IMR-90 (cell line): Measurements from ENCODE around the gene NEUROD6.

Experiments
- MXI1 ChIP-seq: IDR thresholded peaks from 2 replicates; pipeline ENCODE4 v1.6.1; 2012; ENCODE audit warnings: low read depth, mild to moderate bottlenecking, low read length, moderate library complexity, borderline replicate concordance
- POLR2A ChIP-seq: IDR thresholded peaks from 2 replicates; pipeline ENCODE4 v1.6.1; 2012; ENCODE audit warnings: mild to moderate bottlenecking, low read depth, low read length
- RAD21 ChIP-seq: IDR thresholded peaks from 2 replicates; pipeline ENCODE4 v1.6.1; 2012; ENCODE audit warnings: low read length, improper control_type of control experiment
- RFX5 ChIP-seq: IDR thresholded peaks from 2 replicates; pipeline ENCODE4 v1.8.0; 2012; ENCODE audit warnings: low read depth, mild to moderate bottlenecking, low read length, moderate library complexity
- USF2 ChIP-seq: fragments of 150-350 bp; IDR thresholded peaks from 2 replicates; pipeline ENCODE4 v1.6.1; 2017; ENCODE audit warnings: mild to moderate bottlenecking, antibody characterized with exemption, low read length, low read depth
- TF ChIP-seq, protein P1 (sequence below): conservative IDR thresholded peaks from 2 replicates; pipeline ENCODE4 v1.5.1; 2012; ENCODE audit warnings: mild to moderate bottlenecking, low read depth, low read length, improper control_type of control experiment

DNA sequence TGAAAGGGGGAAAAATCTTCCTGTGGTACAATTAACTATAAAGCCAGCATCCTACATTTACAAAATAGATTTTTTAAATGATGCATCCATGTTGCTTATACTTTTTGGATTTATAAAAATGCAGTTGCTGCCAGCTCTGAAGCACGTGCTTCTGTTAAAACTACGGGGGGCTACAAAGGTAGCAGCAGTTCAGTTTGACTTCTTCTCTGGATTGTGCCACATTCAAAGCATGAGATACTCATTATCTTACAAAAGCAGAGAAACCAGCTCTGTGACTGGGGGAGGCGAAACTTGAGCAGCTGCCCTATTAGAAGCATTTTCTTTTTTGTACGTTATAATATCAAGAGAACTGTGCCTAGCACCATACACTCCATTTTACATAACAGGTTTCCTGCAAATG is 31.1 kb downstream of the NEUROD6 start:
- TF ChIP-seq RAD21 (no peak), USF2 (no peak), POLR2A (no peak), RFX5 (no peak), MXI1 (no peak)
- TF ChIP-seq, protein P1, sequence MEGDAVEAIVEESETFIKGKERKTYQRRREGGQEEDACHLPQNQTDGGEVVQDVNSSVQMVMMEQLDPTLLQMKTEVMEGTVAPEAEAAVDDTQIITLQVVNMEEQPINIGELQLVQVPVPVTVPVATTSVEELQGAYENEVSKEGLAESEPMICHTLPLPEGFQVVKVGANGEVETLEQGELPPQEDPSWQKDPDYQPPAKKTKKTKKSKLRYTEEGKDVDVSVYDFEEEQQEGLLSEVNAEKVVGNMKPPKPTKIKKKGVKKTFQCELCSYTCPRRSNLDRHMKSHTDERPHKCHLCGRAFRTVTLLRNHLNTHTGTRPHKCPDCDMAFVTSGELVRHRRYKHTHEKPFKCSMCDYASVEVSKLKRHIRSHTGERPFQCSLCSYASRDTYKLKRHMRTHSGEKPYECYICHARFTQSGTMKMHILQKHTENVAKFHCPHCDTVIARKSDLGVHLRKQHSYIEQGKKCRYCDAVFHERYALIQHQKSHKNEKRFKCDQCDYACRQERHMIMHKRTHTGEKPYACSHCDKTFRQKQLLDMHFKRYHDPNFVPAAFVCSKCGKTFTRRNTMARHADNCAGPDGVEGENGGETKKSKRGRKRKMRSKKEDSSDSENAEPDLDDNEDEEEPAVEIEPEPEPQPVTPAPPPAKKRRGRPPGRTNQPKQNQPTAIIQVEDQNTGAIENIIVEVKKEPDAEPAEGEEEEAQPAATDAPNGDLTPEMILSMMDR, result no peak
